H1 (cell line): ENCODE results near the gene GLRA1. TPM values are rescaled to one million over a fixed set of nuclear protein-coding genes. Genes with fewer than 3 reads are reported as not detected.

Experiments used
- JUN ChIP-seq: IDR thresholded peaks from 2 replicates; pipeline ENCODE4 v1.6.1; 2011; ENCODE audit warnings: low read depth, mild to moderate bottlenecking, improper control_type of control experiment, low read length
- SP1 ChIP-seq: IDR thresholded peaks from 2 replicates; pipeline ENCODE4 v1.6.1; 2011; ENCODE audit warnings: low read depth, low read length
- TAF1 ChIP-seq: IDR thresholded peaks from 2 replicates; pipeline ENCODE4 v1.6.1; 2011; ENCODE audit warnings: mild to moderate bottlenecking, low read depth, low read length
- polyA plus RNA-seq, 7 experiments: library from polyadenylated mRNA; depleted of rRNA in 3 of 7; stranded (reverse) in 5 of 7; unstranded in 2 of 7; fragments of >200 nt in 5 of 7; fragments of 200-250 nt in 2 of 7; gene quantifications; 1 replicate in 5 of 7; 2 replicates in 1 of 7; 4 replicates in 1 of 7; pipeline versions ENCODE4 v1.2.1 to v1.2.3, GENCODE V29; 2011 to 2013; ENCODE audit warnings: missing spikeins in 2 of 7, mixed read lengths in 2 of 7
- total RNA-seq: library from RNA; stranded (reverse); fragmentation: NEBNext Ultra II Directional; extraction: Animal tissue kit (Norgen Biotek cat#: 25700); gene quantifications from 2 replicates; pipeline ENCODE4 v1.2.1, GENCODE V29; 2021
- TF ChIP-seq, protein P1 (sequence below): IDR thresholded peaks from 2 replicates; pipeline ENCODE4 v1.6.1; 2011; ENCODE audit warnings: low read depth, mild to moderate bottlenecking, low read length; ENCODE audit not compliant: insufficient read depth

The GLRA1 gene
- total and polyA plus RNA-seq, 2 of the 8 experiments (the other 6 are each of a cell fraction or from before 2014, with no cell fraction given) = not detected

GRCh38 chr5:151805414-151806223 lies 119.0 kb downstream of the GLRA1 start (continued):
- TF ChIP-seq, protein P1, sequence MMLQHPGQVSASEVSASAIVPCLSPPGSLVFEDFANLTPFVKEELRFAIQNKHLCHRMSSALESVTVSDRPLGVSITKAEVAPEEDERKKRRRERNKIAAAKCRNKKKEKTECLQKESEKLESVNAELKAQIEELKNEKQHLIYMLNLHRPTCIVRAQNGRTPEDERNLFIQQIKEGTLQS = no peak
- TF ChIP-seq JUN = no peak
- no peak for TF ChIP-seq SP1
- no peak for TF ChIP-seq TAF1
- TF ChIP-seq, all 59 proteins: peak for 0
